AG08396 (cell line): ENCODE measurements around the gene CSGALNACT2.

Experiments used
- DNase-seq: peaks from one replicate; pipeline ENCODE4 v3.0.0; 2012; ENCODE audit warnings: low spot score, mixed read lengths

CSGALNACT2 gene

DNA sequence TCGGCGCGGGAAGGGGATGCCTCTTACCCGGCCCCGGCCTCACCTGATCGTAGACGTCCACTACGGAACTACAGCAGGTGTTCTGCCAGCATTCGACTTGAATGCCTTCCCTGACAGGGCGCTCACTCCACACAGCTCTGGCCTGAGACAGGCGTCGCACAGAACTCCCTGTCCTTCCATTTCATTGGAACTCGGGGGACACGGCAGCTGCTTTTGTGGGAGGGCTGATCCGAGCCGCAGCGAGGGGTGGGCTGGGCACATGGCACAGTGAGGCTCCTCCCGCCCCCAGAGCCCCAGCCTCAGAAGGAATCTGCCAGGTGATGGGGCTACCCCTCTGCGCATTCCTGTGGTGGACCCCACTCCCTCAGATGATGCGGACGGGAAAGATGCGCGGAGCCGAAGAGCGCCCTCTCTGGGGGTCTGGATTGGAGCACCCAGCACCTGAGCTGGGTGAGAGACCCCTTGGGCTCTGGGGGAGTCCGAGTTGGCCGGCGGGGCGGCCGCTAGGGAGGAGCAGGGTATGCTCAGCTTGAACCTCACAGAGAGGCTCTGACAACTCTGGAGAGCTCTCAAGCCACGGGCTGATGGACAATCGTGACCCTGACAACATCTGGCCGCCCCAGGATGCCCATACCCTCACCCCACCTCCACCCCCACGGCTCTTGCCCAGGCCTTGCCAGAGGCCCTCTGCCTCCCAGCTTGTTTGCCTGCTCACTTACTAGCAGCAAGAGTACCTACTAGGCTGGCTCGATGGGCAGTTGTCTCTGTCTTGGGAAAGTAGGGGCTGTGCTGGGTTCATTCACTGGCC lies 92.1 kb downstream of the CSGALNACT2 start:
- no peak for DNase-seq

DNA sequence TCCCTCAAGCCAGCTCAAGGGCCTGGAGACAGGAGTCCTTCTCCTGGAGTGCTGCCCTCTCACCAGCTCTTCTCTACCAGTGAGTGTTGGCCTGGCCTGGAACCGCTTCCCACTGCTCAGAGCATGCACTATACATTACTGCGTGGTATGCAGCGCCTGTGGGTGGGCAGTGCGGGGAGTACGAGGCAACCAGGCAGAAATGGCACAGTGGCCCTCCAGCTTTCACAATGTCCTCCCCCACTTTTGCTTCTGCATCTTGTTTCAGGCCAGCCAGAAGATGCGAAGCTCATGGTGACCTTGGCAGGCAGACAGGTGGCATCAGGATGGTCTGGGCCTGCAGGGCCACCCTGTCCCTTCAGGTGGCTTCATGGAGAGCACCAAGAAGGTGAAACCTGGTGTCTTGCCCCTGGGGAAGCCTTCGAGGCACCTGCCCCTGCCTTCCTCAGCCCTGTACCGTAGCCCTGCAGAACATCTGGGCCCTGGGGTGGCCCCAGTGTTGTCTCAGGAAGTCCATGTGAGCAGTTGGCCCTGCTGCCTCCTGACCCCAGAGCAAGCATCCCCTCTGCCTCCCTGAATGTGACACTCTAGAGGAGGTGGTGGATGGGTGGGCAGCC lies 92.8 kb downstream of the CSGALNACT2 start:
- no peak for DNase-seq

DNA sequence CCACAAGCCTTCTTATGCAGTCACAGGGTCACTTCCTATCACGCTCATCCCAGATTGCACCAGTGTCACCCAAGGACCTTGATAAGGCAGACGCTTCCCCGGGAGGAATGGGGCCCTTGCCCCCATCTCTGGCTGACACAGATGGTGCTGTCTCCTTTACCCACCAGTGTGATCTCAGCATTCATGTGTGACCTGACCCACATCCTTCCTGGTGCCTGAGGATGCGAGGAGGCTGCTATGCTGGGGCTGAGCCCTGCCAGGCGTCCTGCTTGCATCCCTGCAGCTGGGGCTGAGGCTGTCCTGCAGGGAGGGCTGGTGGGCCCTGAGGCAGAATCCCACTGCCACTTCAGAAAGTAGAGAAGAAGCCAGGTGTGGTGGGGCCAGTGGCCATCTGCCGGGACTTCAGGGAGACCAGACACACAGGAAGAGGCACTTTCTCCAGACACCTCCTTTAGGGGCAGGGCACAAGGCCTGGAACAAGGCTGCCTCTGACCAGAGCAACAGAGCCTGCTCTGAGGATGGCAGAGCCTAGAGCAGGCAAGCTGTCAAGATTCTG lies 93.4 kb downstream of the CSGALNACT2 start:
- no peak for DNase-seq

DNA sequence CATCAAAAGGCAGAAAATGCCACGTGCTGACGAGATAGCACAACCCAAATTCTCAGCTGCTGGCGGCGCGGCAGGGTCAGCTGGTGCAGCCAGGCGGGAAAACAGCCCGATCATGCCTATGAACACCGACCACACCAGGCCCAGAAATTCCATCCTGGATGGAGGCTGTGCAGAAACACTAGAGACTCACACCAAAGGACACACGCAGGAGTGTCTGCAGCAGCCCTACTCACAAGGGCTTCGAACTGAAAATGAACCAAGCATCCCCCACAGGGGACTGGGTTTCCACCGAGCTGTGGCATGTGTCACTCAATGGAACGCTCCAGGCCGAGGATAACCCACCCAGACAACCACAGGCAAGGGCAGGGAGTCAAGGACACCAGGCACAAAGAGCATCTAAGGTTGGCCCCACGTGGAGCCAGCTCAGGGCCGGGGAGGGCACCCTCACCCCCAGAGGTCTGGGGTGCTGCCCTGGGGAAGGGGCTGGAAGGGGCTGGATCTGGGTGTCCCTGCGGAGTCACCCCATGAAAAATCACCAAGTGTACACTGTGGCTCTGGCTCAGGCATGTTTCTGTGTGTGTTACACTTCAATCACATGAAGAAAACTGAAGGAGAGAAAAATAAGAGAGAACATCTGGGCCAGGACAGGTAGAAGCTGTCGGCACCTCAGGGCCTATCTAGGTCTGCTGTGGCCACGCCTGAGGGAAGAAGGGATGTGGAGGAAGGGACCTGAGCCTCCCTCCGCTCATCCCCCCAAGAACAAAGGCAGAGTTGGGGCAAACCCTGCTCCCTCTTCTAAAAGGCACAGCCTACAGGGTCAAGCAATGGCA lies 95.6 kb downstream of the CSGALNACT2 start:
- DNase-seq = no peak

DNA sequence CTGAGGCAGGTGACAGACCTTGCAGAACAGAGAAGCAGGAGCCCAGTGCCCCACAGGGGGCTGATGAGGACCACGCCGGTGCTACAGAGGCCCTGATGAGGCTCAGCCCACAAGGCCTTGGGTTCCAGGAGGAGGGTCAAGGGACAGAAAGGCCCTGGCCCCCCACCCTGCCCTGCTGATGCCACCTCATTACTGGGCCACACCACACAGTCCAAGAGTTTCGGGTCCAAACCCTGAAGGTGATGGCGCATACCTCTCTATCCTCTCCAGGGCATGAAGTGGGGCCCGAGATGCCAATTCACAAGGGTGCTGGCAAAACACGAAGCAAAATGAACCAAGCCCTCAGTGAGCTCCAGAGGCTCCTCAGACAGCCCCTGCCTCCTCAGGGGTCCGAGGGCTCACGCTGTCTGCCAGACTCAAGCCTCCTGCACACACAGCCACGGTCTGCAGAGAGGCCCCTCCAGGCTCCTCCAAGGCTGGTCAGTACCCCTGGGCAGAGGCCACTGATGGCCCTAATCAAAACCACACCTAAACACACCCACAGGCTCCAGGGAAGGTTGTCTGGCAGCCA lies 96.3 kb downstream of the CSGALNACT2 start:
- no peak for DNase-seq
